Medulla oblongata (tissue), 1 donor: ENCODE data around the gene DDA1.
"Not testable (repeated sequence)": the region's sequence is repeated elsewhere in the genome, so short reads cannot be mapped to it uniquely, and the experiment has no call there.

Source experiments
- DNase-seq: peaks from one replicate; pipeline ENCODE4 v3.0.0-alpha.2; 2015; ENCODE audit errors: extremely low spot score

Gene DDA1

GRCh38 chr19:17286752-17287151, 22.6 kb upstream of the DDA1 start:
- no peak for DNase-seq

GRCh38 chr19:17289489-17289888, 19.9 kb upstream of the DDA1 start:
- no peak for DNase-seq

- peak; percentile 81 for DNase-seq
Measured at GRCh38 chr19:17292301-17293074, 16.9 kb upstream of the DDA1 start.

- DNase-seq = no peak
Measured at GRCh38 chr19:17293605-17294004, 15.8 kb upstream of the DDA1 start.

- no peak for DNase-seq
Measured at GRCh38 chr19:17294051-17294891, 15.1 kb upstream of the DDA1 start.

- DNase-seq = not testable (repeated sequence)
Measured at GRCh38 chr19:17295551-17295950, 13.8 kb upstream of the DDA1 start.

- no peak for DNase-seq
Measured at GRCh38 chr19:17296273-17296672, 13.1 kb upstream of the DDA1 start.

- DNase-seq = no peak
Measured at GRCh38 chr19:17296976-17297375, 12.4 kb upstream of the DDA1 start.

- no peak for DNase-seq
Measured at GRCh38 chr19:17300992-17301619, 8.3 kb upstream of the DDA1 start.

GRCh38 chr19:17302391-17303166, 6.8 kb upstream of the DDA1 start:
- peak; percentile 27 for DNase-seq

- peak; percentile 96 for DNase-seq
Measured at GRCh38 chr19:17303167-17303939, 6.0 kb upstream of the DDA1 start, which contains the start of gene ABHD8. TSS of gene ABHD8 (minus strand) at chr19:17303425. CDS start at chr19:17301616, 1,809 bp downstream.

- peak; percentile 26 for DNase-seq
Measured at GRCh38 chr19:17303940-17304267, 5.5 kb upstream of the DDA1 start.

GRCh38 chr19:17304386-17305215, 4.8 kb upstream of the DDA1 start:
- DNase-seq = no peak

- no peak for DNase-seq
Measured at GRCh38 chr19:17305216-17305516, 4.2 kb upstream of the DDA1 start.

- peak; percentile 97 for DNase-seq
Measured at GRCh38 chr19:17305517-17306284, 3.7 kb upstream of the DDA1 start, which contains the start of gene MRPL34. TSS of gene MRPL34 (plus strand) at chr19:17305872. CDS start at chr19:17305893, 21 bp downstream.

GRCh38 chr19:17306285-17306714, 3.1 kb upstream of the DDA1 start:
- DNase-seq = peak; percentile 22

- DNase-seq = no peak
Measured at GRCh38 chr19:17307876-17308377, 1.4 kb upstream of the DDA1 start.

GRCh38 chr19:17309965-17310461, 650 bp downstream of the DDA1 start:
- DNase-seq = no peak
